H1 (cell line): ENCODE data around the gene HIVEP2. TPM values are rescaled to one million over a fixed set of nuclear protein-coding genes. Genes with fewer than 3 reads are reported as not detected.

Experiments
- RFX5 ChIP-seq: IDR thresholded peaks from 2 replicates; pipeline ENCODE4 v1.6.1; 2011; ENCODE audit warnings: low read depth, low read length, improper control_type of control experiment, borderline replicate concordance
- ZNF274 ChIP-seq: IDR thresholded peaks from 2 replicates; pipeline ENCODE4 v1.7.0; 2012; ENCODE audit warnings: low read length, borderline replicate concordance; ENCODE audit errors: extremely low read depth
- polyA plus RNA-seq, 7 experiments: library from polyadenylated mRNA; depleted of rRNA in 3 of 7; stranded (reverse) in 5 of 7; unstranded in 2 of 7; fragments of >200 nt in 5 of 7; fragments of 200-250 nt in 2 of 7; gene quantifications; 1 replicate in 5 of 7; 2 replicates in 1 of 7; 4 replicates in 1 of 7; pipeline versions ENCODE4 v1.2.1 to v1.2.3, GENCODE V29; 2011 to 2013; ENCODE audit warnings: missing spikeins in 2 of 7, mixed read lengths in 2 of 7
- total RNA-seq: library from RNA; stranded (reverse); fragmentation: NEBNext Ultra II Directional; extraction: Animal tissue kit (Norgen Biotek cat#: 25700); gene quantifications from 2 replicates; pipeline ENCODE4 v1.2.1, GENCODE V29; 2021
- TF ChIP-seq, protein P1 (sequence below): fragments of 300-600 bp; sonication (generic); IDR thresholded peaks from 2 replicates; pipeline ENCODE4 v1.7.1; 2012; ENCODE audit warnings: low read length, moderate library complexity, mild to moderate bottlenecking, inconsistent platforms; ENCODE audit not compliant: insufficient replicate concordance
- TF ChIP-seq, protein P2 (sequence below): IDR thresholded peaks from 2 replicates; pipeline ENCODE4 v1.6.1; 2012; ENCODE audit warnings: inconsistent platforms

The HIVEP2 gene
- total and polyA plus RNA-seq, 2 of the 8 experiments (the other 6 are each of a cell fraction or from before 2014, with no cell fraction given), result 2.2 to 6.1 TPM

DNA sequence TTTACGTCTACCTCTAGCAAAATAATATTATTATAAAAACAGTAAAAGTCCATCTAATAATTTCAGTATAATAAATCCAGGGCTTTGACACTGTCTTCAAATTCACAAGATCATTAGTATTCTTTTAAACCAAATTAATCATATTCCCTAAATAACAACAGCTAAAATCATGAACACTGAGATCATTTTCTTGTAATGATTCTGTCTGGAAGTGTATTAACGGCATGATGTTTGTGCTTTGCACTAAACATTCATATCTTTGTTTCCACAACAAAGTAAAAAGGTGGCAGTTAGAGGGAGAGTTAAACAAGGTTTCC lies 18.8 kb downstream of the HIVEP2 start (continued):
- TF ChIP-seq RFX5 (no peak), ZNF274 (no peak)
- TF ChIP-seq, protein P1, sequence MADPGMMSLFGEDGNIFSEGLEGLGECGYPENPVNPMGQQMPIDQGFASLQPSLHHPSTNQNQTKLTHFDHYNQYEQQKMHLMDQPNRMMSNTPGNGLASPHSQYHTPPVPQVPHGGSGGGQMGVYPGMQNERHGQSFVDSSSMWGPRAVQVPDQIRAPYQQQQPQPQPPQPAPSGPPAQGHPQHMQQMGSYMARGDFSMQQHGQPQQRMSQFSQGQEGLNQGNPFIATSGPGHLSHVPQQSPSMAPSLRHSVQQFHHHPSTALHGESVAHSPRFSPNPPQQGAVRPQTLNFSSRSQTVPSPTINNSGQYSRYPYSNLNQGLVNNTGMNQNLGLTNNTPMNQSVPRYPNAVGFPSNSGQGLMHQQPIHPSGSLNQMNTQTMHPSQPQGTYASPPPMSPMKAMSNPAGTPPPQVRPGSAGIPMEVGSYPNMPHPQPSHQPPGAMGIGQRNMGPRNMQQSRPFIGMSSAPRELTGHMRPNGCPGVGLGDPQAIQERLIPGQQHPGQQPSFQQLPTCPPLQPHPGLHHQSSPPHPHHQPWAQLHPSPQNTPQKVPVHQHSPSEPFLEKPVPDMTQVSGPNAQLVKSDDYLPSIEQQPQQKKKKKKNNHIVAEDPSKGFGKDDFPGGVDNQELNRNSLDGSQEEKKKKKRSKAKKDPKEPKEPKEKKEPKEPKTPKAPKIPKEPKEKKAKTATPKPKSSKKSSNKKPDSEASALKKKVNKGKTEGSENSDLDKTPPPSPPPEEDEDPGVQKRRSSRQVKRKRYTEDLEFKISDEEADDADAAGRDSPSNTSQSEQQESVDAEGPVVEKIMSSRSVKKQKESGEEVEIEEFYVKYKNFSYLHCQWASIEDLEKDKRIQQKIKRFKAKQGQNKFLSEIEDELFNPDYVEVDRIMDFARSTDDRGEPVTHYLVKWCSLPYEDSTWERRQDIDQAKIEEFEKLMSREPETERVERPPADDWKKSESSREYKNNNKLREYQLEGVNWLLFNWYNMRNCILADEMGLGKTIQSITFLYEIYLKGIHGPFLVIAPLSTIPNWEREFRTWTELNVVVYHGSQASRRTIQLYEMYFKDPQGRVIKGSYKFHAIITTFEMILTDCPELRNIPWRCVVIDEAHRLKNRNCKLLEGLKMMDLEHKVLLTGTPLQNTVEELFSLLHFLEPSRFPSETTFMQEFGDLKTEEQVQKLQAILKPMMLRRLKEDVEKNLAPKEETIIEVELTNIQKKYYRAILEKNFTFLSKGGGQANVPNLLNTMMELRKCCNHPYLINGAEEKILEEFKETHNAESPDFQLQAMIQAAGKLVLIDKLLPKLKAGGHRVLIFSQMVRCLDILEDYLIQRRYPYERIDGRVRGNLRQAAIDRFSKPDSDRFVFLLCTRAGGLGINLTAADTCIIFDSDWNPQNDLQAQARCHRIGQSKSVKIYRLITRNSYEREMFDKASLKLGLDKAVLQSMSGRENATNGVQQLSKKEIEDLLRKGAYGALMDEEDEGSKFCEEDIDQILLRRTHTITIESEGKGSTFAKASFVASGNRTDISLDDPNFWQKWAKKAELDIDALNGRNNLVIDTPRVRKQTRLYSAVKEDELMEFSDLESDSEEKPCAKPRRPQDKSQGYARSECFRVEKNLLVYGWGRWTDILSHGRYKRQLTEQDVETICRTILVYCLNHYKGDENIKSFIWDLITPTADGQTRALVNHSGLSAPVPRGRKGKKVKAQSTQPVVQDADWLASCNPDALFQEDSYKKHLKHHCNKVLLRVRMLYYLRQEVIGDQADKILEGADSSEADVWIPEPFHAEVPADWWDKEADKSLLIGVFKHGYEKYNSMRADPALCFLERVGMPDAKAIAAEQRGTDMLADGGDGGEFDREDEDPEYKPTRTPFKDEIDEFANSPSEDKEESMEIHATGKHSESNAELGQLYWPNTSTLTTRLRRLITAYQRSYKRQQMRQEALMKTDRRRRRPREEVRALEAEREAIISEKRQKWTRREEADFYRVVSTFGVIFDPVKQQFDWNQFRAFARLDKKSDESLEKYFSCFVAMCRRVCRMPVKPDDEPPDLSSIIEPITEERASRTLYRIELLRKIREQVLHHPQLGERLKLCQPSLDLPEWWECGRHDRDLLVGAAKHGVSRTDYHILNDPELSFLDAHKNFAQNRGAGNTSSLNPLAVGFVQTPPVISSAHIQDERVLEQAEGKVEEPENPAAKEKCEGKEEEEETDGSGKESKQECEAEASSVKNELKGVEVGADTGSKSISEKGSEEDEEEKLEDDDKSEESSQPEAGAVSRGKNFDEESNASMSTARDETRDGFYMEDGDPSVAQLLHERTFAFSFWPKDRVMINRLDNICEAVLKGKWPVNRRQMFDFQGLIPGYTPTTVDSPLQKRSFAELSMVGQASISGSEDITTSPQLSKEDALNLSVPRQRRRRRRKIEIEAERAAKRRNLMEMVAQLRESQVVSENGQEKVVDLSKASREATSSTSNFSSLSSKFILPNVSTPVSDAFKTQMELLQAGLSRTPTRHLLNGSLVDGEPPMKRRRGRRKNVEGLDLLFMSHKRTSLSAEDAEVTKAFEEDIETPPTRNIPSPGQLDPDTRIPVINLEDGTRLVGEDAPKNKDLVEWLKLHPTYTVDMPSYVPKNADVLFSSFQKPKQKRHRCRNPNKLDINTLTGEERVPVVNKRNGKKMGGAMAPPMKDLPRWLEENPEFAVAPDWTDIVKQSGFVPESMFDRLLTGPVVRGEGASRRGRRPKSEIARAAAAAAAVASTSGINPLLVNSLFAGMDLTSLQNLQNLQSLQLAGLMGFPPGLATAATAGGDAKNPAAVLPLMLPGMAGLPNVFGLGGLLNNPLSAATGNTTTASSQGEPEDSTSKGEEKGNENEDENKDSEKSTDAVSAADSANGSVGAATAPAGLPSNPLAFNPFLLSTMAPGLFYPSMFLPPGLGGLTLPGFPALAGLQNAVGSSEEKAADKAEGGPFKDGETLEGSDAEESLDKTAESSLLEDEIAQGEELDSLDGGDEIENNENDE, result no peak
- TF ChIP-seq, protein P2, sequence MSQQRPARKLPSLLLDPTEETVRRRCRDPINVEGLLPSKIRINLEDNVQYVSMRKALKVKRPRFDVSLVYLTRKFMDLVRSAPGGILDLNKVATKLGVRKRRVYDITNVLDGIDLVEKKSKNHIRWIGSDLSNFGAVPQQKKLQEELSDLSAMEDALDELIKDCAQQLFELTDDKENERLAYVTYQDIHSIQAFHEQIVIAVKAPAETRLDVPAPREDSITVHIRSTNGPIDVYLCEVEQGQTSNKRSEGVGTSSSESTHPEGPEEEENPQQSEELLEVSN, result no peak
